SU-DHL-6 (cell line): ENCODE data around the gene WDR93.

Source experiments
- H2AFZ ChIP-seq: fragments of 200-600 bp; sonication (generic); 2 replicates; pipeline ENCODE4 v1.6.1; 2014; ENCODE audit warnings: low read depth, mild to moderate bottlenecking, moderate library complexity, mixed read lengths, antibody characterized with exemption, low read length; ENCODE audit not compliant: severe bottlenecking
- H3F3A ChIP-seq: fragments of 200-600 bp; shearing (Covaris generic); 2 replicates; pipeline ENCODE4 v1.6.0; 2016; ENCODE audit warnings: antibody characterized with exemption, mild to moderate bottlenecking; ENCODE audit not compliant: insufficient read depth
- H3K27ac ChIP-seq: fragments of 200-600 bp; sonication (generic); 2 replicates; pipeline ENCODE4 v1.5.1; 2016; ENCODE audit warnings: low read depth, mild to moderate bottlenecking, low read length, moderate library complexity, mixed read lengths
- H3K27me3 ChIP-seq: fragments of 200-600 bp; sonication (generic), shearing (Covaris generic); 2 replicates; pipeline ENCODE4 v1.6.0; 2014; ENCODE audit warnings: mild to moderate bottlenecking, low read length
- H3K36me3 ChIP-seq: fragments of 200-600 bp; sonication (generic); 2 replicates; pipeline ENCODE4 v1.6.1; 2014; ENCODE audit warnings: mild to moderate bottlenecking, low read length, mixed read lengths
- H3K4me2 ChIP-seq: fragments of 300-600, 200-600 bp; shearing (Covaris generic), sonication (generic); 2 replicates; pipeline ENCODE4 v1.6.0; 2014; ENCODE audit warnings: low read length, low read depth, mild to moderate bottlenecking; ENCODE audit not compliant: poor library complexity, severe bottlenecking
- H3K4me3 ChIP-seq: fragments of 200-600 bp; sonication (generic); 2 replicates; pipeline ENCODE4 v1.5.1; 2014; ENCODE audit warnings: antibody characterized with exemption, low read length, mild to moderate bottlenecking, mixed read lengths; ENCODE audit not compliant: insufficient read depth, poor library complexity, severe bottlenecking
- H3K79me2 ChIP-seq: fragments of 200-600 bp; sonication (generic); 2 replicates; pipeline ENCODE4 v1.6.1; 2014; ENCODE audit warnings: mild to moderate bottlenecking, low read length, moderate library complexity; ENCODE audit not compliant: insufficient read depth
- H3K9ac ChIP-seq: fragments of 200-600 bp; sonication (generic); 2 replicates; pipeline ENCODE4 v1.7.0; 2014; ENCODE audit warnings: mild to moderate bottlenecking, low read length
- H3K9me2 ChIP-seq: fragments of 200-600 bp; sonication (generic); replicated peaks from 2 replicates; pipeline ENCODE4 v1.6.1; 2014; ENCODE audit warnings: low read length; ENCODE audit not compliant: insufficient read depth
- H3K9me3 ChIP-seq: fragments of 200-600 bp; sonication (generic); 2 replicates; pipeline ENCODE4 v1.6.1; 2014; ENCODE audit warnings: low read length, mixed read lengths; ENCODE audit not compliant: insufficient read depth
- H4K20me1 ChIP-seq: fragments of 200-600 bp; sonication (generic); 2 replicates; pipeline ENCODE4 v1.6.1; 2014; ENCODE audit warnings: low read depth, mild to moderate bottlenecking, antibody characterized with exemption, low read length, moderate library complexity, mixed read lengths
- EZH2phosphoT487 ChIP-seq: fragments of 200-600 bp; sonication (generic), shearing (Covaris generic); conservative IDR thresholded peaks from 2 replicates; pipeline ENCODE4 v1.6.1; 2018; ENCODE audit warnings: mild to moderate bottlenecking, antibody characterized with exemption, low read length, moderate library complexity, mixed read lengths
- TF ChIP-seq, protein P1 (sequence below): fragments of 200-600 bp; sonication (generic); IDR thresholded peaks from one replicate; pipeline ENCODE4 v1.5.1; 2017; ENCODE audit warnings: antibody characterized with exemption, mild to moderate bottlenecking, low read length, moderate library complexity; ENCODE audit not compliant: insufficient read depth, poor library complexity, severe bottlenecking

Gene WDR93

GRCh38 chr15:89659295-89659694, 31.3 kb upstream of the WDR93 start:
- Histone ChIP-seq H2AFZ (no peak overlapping the region), H3K9ac (no peak overlapping the region), H4K20me1 (no peaks in the 10 kb centered on the region), H3K36me3 (no peaks in the 10 kb centered on the region), H3K27me3 (0 out of 2 replicates have a peak, but pooled peaks cover 3% of the 10 kb centered on the region), H3K4me2 (no peak overlapping the region), H3K79me2 (no peaks in the 10 kb centered on the region), H3K9me2 (no peaks in the 10 kb centered on the region), H3F3A (no peaks in the 10 kb centered on the region), H3K4me3 (no peak overlapping the region), H3K27ac (no peak overlapping the region), H3K9me3 (no peaks in the 10 kb centered on the region)
- no peak for TF ChIP-seq EZH2phosphoT487

- H2AFZ ChIP-seq, result no peak overlapping the region
- TF ChIP-seq EZH2phosphoT487, result no peak
- TF ChIP-seq, protein P1, sequence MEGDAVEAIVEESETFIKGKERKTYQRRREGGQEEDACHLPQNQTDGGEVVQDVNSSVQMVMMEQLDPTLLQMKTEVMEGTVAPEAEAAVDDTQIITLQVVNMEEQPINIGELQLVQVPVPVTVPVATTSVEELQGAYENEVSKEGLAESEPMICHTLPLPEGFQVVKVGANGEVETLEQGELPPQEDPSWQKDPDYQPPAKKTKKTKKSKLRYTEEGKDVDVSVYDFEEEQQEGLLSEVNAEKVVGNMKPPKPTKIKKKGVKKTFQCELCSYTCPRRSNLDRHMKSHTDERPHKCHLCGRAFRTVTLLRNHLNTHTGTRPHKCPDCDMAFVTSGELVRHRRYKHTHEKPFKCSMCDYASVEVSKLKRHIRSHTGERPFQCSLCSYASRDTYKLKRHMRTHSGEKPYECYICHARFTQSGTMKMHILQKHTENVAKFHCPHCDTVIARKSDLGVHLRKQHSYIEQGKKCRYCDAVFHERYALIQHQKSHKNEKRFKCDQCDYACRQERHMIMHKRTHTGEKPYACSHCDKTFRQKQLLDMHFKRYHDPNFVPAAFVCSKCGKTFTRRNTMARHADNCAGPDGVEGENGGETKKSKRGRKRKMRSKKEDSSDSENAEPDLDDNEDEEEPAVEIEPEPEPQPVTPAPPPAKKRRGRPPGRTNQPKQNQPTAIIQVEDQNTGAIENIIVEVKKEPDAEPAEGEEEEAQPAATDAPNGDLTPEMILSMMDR, result no peak
Observed at GRCh38 chr15:89660556-89660955, 30.1 kb upstream of the WDR93 start.

GRCh38 chr15:89662893-89663626, 27.6 kb upstream of the WDR93 start:
- Histone ChIP-seq H3K4me2 (no peak overlapping the region), H3K27ac (no peak overlapping the region), H3K9ac (no peak overlapping the region), H3K36me3 (no peaks in the 10 kb centered on the region), H2AFZ (no peak overlapping the region), H3K79me2 (no peaks in the 10 kb centered on the region), H3F3A (no peaks in the 10 kb centered on the region), H3K4me3 (no peak overlapping the region), H3K9me3 (no peaks in the 10 kb centered on the region), H3K9me2 (no peaks in the 10 kb centered on the region), H3K27me3 (no peaks in the 10 kb centered on the region), H4K20me1 (no peaks in the 10 kb centered on the region)
- TF ChIP-seq, protein P1, result no peak
- no peak for TF ChIP-seq EZH2phosphoT487

More at GRCh38 chr15:89660556-89660955, 30.1 kb upstream of the WDR93 start:
- H3K4me2 ChIP-seq, result no peak overlapping the region
- no peaks in the 10 kb centered on the region for H3K9me2 ChIP-seq
- no peak overlapping the region for H3K9ac ChIP-seq
- H3K36me3 ChIP-seq, result no peaks in the 10 kb centered on the region
- H3F3A ChIP-seq, result no peaks in the 10 kb centered on the region
- H3K27me3 ChIP-seq, result 0 out of 2 replicates have a peak, but pooled peaks cover 3% of the 10 kb centered on the region
- H4K20me1 ChIP-seq, result no peaks in the 10 kb centered on the region
- H3K79me2 ChIP-seq, result no peaks in the 10 kb centered on the region
- H3K4me3 ChIP-seq, result no peak overlapping the region
- no peaks in the 10 kb centered on the region for H3K9me3 ChIP-seq
- H3K27ac ChIP-seq, result no peak overlapping the region
